Transverse colon (tissue), 4 donors: ENCODE data around the gene PCDH10.

Experiments used
- CTCF ChIP-seq, 5 experiments: fragments of 200-600 bp in 3 of 5; fragments of 450-650 bp in 2 of 5; sonication (generic) in 3 of 5; IDR thresholded peaks; 1 replicate in 2 of 5; 2 replicates in 3 of 5; pipeline ENCODE4 v1.5.1; 2016 to 2017; ENCODE audit warnings: antibody characterized with exemption in 5 of 5, inconsistent platforms in 3 of 5, mild to moderate bottlenecking in 2 of 5, moderate library complexity in 1 of 5
- EP300 ChIP-seq: sonication (generic); formaldehyde crosslinking; IDR thresholded peaks from one replicate; pipeline ENCODE4 v1.6.1; 2017; ENCODE audit warnings: antibody characterized with exemption, low read depth
- POLR2A ChIP-seq: fragments of 450-650 bp; IDR thresholded peaks from one replicate; pipeline ENCODE4 v1.6.1; 2016; ENCODE audit warnings: antibody characterized with exemption, mild to moderate bottlenecking, moderate library complexity
- POLR2AphosphoS5 ChIP-seq, 3 donors: sonication (generic); formaldehyde crosslinking; IDR thresholded peaks; one replicate each; pipeline ENCODE4 v1.6.1; 2016; ENCODE audit warnings: antibody characterized with exemption in 3 of 3

- TF ChIP-seq CTCF (IDR thresholded peaks at IDR 0.05) (no peak), POLR2AphosphoS5 (IDR thresholded peaks at IDR 0.05) (no peak), POLR2A (no peak), EP300 (no peak)
Measured at GRCh38 chr4:133151691-133152329, 2.7 kb downstream of the PCDH10 start.
